ENCODE data around the gene CBLC. TPM values are rescaled to one million over a fixed set of nuclear protein-coding genes. Genes with fewer than 3 reads are reported as not detected.

The CBLC gene
- total RNA-seq, 4 donors from 2014 or later = 64.3 to 87.0 (median 75.6) TPM

DNA sequence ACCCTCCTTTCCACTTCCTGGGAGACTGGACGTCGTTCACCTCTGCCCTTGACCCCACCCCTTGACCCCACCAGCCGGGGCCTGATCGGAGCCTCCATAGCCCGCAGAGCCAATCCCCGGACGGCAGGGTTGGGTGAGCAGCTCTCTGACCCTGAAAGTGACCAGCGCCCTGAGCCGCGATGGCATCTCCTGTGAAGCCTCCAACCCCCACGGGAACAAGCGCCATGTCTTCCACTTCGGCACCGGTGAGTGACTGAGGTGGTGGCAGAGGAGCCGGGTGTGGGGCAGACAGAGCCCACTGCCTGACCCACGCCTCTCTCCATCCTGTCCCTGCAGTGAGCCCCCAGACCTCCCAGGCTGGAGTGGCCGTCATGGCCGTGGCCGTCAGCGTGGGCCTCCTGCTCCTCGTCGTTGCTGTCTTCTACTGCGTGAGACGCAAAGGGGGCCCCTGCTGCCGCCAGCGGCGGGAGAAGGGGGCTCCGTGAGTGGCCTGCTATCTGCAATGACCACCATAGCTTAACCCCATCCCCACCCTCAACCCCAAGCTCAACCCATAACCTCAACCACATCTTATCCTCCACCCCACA lies 41.6 kb downstream of the CBLC start:
- DNase-seq (ENCODE audit: low spot score in 2 of 2) = no peak
- no peak for TF ChIP-seq POLR2A (IDR thresholded peaks at IDR 0.05)
- TF ChIP-seq, protein P1, sequence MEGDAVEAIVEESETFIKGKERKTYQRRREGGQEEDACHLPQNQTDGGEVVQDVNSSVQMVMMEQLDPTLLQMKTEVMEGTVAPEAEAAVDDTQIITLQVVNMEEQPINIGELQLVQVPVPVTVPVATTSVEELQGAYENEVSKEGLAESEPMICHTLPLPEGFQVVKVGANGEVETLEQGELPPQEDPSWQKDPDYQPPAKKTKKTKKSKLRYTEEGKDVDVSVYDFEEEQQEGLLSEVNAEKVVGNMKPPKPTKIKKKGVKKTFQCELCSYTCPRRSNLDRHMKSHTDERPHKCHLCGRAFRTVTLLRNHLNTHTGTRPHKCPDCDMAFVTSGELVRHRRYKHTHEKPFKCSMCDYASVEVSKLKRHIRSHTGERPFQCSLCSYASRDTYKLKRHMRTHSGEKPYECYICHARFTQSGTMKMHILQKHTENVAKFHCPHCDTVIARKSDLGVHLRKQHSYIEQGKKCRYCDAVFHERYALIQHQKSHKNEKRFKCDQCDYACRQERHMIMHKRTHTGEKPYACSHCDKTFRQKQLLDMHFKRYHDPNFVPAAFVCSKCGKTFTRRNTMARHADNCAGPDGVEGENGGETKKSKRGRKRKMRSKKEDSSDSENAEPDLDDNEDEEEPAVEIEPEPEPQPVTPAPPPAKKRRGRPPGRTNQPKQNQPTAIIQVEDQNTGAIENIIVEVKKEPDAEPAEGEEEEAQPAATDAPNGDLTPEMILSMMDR (IDR thresholded peaks at IDR 0.05) = no peak
- intact Hi-C loops (cut with DNase I; ENCODE audit: low total_unique reads) = no loop called here
- H3K4me3 ChIP-seq (ENCODE audit: low read depth, poor library complexity, severe bottlenecking) = no peak overlapping the region
- 93% methylated on average over 21 to 28 of the region's 28 CpGs for WGBS, 2 donors

DNA sequence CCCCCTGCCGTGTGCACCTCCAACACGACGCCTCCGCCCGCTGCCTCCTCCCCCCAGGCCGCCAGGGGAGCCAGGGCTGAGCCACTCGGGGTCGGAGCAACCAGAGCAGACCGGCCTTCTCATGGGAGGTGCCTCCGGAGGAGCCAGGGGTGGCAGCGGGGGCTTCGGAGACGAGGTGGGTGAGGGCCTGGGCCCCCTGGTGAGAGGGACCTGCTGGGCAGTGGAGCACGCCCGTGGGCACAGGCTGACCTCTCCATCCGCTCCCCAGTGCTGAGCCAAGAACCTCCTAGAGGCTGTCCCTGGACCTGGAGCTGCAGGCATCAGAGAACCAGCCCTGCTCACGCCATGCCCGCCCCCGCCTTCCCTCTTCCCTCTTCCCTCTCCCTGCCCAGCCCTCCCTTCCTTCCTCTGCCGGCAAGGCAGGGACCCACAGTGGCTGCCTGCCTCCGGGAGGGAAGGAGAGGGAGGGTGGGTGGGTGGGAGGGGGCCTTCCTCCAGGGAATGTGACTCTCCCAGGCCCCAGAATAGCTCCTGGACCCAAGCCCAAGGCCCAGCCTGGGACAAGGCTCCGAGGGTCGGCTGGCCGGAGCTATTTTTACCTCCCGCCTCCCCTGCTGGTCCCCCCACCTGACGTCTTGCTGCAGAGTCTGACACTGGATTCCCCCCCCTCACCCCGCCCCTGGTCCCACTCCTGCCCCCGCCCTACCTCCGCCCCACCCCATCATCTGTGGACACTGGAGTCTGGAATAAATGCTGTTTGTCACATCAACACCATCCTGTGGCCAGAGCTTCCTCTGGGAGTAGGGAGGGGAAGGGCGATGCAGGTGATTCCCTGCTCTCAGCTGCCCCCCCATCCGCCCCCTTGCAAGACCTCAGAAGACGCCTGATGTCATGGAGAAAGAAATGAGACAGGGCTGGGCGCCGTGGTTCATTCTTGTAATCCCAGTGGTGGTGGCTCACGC lies 43.2 kb downstream of the CBLC start:
- WGBS, 2 donors = 55 to 60% methylated on average over 30 to 31 of the region's 35 CpGs
- no peak for DNase-seq (ENCODE audit: low spot score in 2 of 2)
- no peak overlapping the region for H3K4me3 ChIP-seq (ENCODE audit: low read depth, poor library complexity, severe bottlenecking)
- intact Hi-C loops (cut with DNase I; ENCODE audit: low total_unique reads) = no loop called here
- TF ChIP-seq, protein P1 (IDR thresholded peaks at IDR 0.05) = no peak
- TF ChIP-seq POLR2A (IDR thresholded peaks at IDR 0.05) = no peak

DNA sequence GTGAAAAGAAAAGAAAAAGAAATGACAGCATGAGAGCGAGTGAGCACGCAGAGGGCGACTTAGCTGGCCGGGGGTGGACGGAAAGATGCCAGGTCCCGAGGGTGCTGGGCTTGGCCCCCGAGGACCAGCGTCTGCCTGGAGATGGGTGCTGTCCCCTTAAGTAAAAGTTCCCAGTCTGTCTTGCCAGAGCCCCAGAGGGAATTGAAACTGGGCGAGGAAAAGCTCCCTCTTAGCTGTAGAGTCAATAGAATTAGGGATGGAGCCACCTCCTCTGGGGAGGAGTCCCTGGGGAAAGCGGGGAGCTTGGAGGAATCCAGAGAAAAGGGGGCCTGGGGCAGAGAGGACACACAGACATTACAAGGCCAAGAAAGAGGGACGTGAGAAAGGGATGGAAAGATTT lies 44.5 kb downstream of the CBLC start:
- 35 to 39% methylated on average over 11 of the region's 11 CpGs for WGBS, 2 donors
- intact Hi-C loops (cut with DNase I; ENCODE audit: low total_unique reads) = no loop called here
- DNase-seq (ENCODE audit: low spot score in 2 of 2) = no peak
- no peak overlapping the region for H3K4me3 ChIP-seq (ENCODE audit: low read depth, poor library complexity, severe bottlenecking)
- no peak for TF ChIP-seq POLR2A (IDR thresholded peaks at IDR 0.05)
- TF ChIP-seq, protein P1 (IDR thresholded peaks at IDR 0.05) = no peak

DNA sequence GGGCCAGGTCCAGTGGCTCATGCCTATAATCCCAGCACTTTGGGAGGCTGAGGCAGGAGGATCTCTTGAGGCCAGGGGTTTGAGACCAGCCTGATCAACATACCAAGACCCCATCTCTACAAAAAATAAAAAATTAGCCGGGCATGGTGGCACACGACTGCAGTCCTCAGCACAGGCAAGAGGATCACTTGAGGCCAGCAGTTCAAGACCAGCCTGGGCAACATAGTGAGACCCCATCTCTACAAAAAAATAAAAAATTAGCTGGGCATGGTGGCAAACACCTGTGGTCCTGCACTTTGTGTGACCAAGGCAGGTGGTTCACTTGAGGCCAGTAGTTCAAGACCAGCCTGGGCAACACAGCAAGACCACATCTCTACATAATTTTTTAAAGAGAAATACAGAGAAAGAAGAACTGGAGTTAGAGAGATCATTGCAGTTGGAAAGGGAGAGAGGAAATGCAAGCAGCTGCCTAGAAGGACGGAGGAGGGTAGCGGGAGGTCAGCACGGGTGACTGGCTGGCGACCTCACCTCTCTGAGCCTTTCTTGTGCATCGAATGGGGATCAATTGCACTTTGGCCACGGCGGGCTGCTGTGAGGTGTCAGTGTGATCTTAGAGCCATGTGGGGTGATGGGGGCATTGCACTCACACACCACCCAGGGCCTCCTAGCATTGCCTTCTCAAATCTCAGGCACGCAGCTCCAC lies 45.1 kb downstream of the CBLC start:
- no peak for DNase-seq (ENCODE audit: low spot score in 2 of 2)
- intact Hi-C loops (cut with DNase I; ENCODE audit: low total_unique reads) = no loop called here
- no peak for TF ChIP-seq POLR2A (IDR thresholded peaks at IDR 0.05)
- TF ChIP-seq, protein P1 (IDR thresholded peaks at IDR 0.05) = no peak
- no peak overlapping the region for H3K4me3 ChIP-seq (ENCODE audit: low read depth, poor library complexity, severe bottlenecking)
- 66 to 69% methylated on average over 10 of the region's 10 CpGs for WGBS, 2 donors

DNA sequence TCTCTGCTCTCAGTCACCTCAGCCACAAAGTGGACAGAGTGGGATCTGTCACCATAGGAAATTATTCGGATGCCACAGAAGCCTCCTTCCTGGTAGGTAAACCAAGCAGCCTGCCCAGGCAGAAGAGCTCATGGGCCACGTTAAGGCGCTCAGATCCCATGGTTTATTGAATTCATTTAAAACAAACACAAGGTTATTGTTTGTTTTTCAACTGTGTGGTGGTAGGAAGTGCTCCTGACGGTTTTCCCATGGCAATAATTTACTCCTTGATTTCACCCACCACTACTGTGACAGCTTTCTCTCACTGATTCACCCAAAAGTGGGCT lies 45.6 kb downstream of the CBLC start:
- TF ChIP-seq, protein P1 (IDR thresholded peaks at IDR 0.05) = no peak
- WGBS, 2 donors = 53 to 71% methylated on average over 4 of the region's 4 CpGs
- intact Hi-C loops (cut with DNase I; ENCODE audit: low total_unique reads) = no loop called here
- H3K4me3 ChIP-seq (ENCODE audit: low read depth, poor library complexity, severe bottlenecking) = no peak overlapping the region
- DNase-seq (ENCODE audit: low spot score in 2 of 2) = no peak

Data from lower leg skin (tissue), 4 donors.